Loucy (cell line): ENCODE data around the gene ATP1A1.

Source experiments
- CTCF ChIP-seq: fragments of 200-600 bp; sonication (generic); conservative IDR thresholded peaks from 2 replicates; pipeline ENCODE4 v1.5.1; 2014; ENCODE audit warnings: mild to moderate bottlenecking, antibody characterized with exemption, low read length
- EZH2phosphoT487 ChIP-seq: fragments of 200-600 bp; IDR thresholded peaks from 2 replicates; pipeline ENCODE4 v1.6.1; 2018; ENCODE audit warnings: antibody characterized with exemption, mild to moderate bottlenecking, moderate library complexity, borderline replicate concordance

GRCh38 chr1:116429821-116430374, 56.9 kb downstream of the ATP1A1 start:
- TF ChIP-seq CTCF (no peak), EZH2phosphoT487 (no peak)
